K562 (cell line): ENCODE data around the gene SLX4IP. TPM values are rescaled to one million over a fixed set of nuclear protein-coding genes. Genes with fewer than 3 reads are reported as not detected.

Experiments
- DIDO1 ChIP-seq: fragments of 450-650 bp; IDR thresholded peaks from 2 replicates; pipeline ENCODE4 v1.6.1; 2016; ENCODE audit warnings: low read depth, missing biosample characterization, missing genetic modification characterization
- ELF1 ChIP-seq: fragments of 200-800 bp; sonication (Bioruptor generic); IDR thresholded peaks from 2 replicates; pipeline ENCODE4 v1.6.1; 2016; ENCODE audit warnings: missing genetic modification characterization, missing compliant biosample characterization
- HES1 ChIP-seq: fragments of 450-650 bp; IDR thresholded peaks from 2 replicates; pipeline ENCODE4 v1.6.1; 2016; ENCODE audit warnings: low read depth, mild to moderate bottlenecking, moderate library complexity
- KLF1 ChIP-seq: fragments of 450-650 bp; IDR thresholded peaks from 2 replicates; pipeline ENCODE4 v1.6.1; 2016; ENCODE audit warnings: missing genetic modification characterization, missing compliant biosample characterization
- KLF6 ChIP-seq: fragments of 250-450 bp; sonication (Bioruptor Pico); IDR thresholded peaks from 2 replicates; pipeline ENCODE4 v1.4.0; 2020; ENCODE audit warnings: mild to moderate bottlenecking, moderate library complexity, borderline replicate concordance
- MAFK ChIP-seq: IDR thresholded peaks from 2 replicates; pipeline ENCODE4 v1.6.1; 2011; ENCODE audit warnings: low read length, improper control_type of control experiment
- MED1 ChIP-seq: sonication (generic); formaldehyde crosslinking; IDR thresholded peaks from 2 replicates; pipeline ENCODE4 v1.8.1; 2023; ENCODE audit warnings: missing genetic modification reagents, borderline replicate concordance
- MYBL2 ChIP-seq, 2 experiments: fragments of 450-650 bp in 1 of 2; sonication (generic) in 1 of 2; formaldehyde crosslinking in 1 of 2; IDR thresholded peaks; 2 replicates each; pipeline versions ENCODE4 v1.6.1 to v1.8.1; 2017 to 2022; ENCODE audit warnings: borderline replicate concordance in 1 of 2, inconsistent platforms in 1 of 2, low read depth in 1 of 2, mild to moderate bottlenecking in 1 of 2, missing genetic modification reagents in 1 of 2, moderate library complexity in 1 of 2
- NRF1 ChIP-seq, 2 experiments: fragments of 450-650 bp; IDR thresholded peaks in 1 of 2; conservative IDR thresholded peaks in 1 of 2; 2 replicates each; pipeline ENCODE4 v1.6.1; 2014; ENCODE audit warnings: mild to moderate bottlenecking in 2 of 2
- PHB ChIP-seq: fragments of 250-450 bp; sonication (Bioruptor Pico); IDR thresholded peaks from 2 replicates; pipeline ENCODE4 v1.5.0; 2021
- STAT6 ChIP-seq: sonication (generic); formaldehyde crosslinking; IDR thresholded peaks from 2 replicates; pipeline ENCODE4 v1.8.1; 2023; ENCODE audit warnings: mild to moderate bottlenecking, missing genetic modification reagents
- TAF1 ChIP-seq: IDR thresholded peaks from 2 replicates; pipeline ENCODE4 v1.6.1; 2011; ENCODE audit warnings: mild to moderate bottlenecking, low read length, moderate library complexity; ENCODE audit not compliant: insufficient read depth, control insufficient read depth, severe bottlenecking; ENCODE audit errors: extremely low read depth
- TEAD4 ChIP-seq, 2 experiments: sonication (generic) in 1 of 2; formaldehyde crosslinking in 1 of 2; IDR thresholded peaks; 2 replicates each; pipeline versions ENCODE4 v1.6.1 to v1.8.0; 2012 to 2022; ENCODE audit warnings: borderline replicate concordance in 1 of 2, inconsistent platforms in 1 of 2, low read length in 1 of 2, mild to moderate bottlenecking in 1 of 2, missing genetic modification reagents in 1 of 2
- ZC3H4 ChIP-seq: sonication (generic); formaldehyde crosslinking; IDR thresholded peaks from 2 replicates; pipeline ENCODE4 v1.9.0; 2021; ENCODE audit warnings: missing genetic modification reagents, borderline replicate concordance
- ZNF140 ChIP-seq: fragments of 250-450 bp; sonication (Bioruptor Pico); IDR thresholded peaks from 2 replicates; pipeline ENCODE4 v1.8.0; 2021; ENCODE audit warnings: moderate library complexity, mild to moderate bottlenecking, inconsistent platforms
- ZNF253 ChIP-seq: fragments of 250-450 bp; sonication (Bioruptor Pico); conservative IDR thresholded peaks from 2 replicates; pipeline ENCODE4 v1.6.1; 2021; ENCODE audit warnings: mild to moderate bottlenecking
- ZNF282 ChIP-seq: sonication (generic); formaldehyde crosslinking; IDR thresholded peaks from 2 replicates; pipeline ENCODE4 v1.8.1; 2023; ENCODE audit warnings: missing genetic modification reagents
- ZNF76 ChIP-seq: fragments of 250-450 bp; sonication (Bioruptor Pico); IDR thresholded peaks from 2 replicates; pipeline ENCODE4 v1.4.0; 2020; ENCODE audit warnings: mild to moderate bottlenecking, moderate library complexity, borderline replicate concordance
- polyA plus RNA-seq, 8 experiments: library from polyadenylated mRNA; depleted of rRNA in 4 of 8; stranded (reverse) in 5 of 8; unstranded in 3 of 8; fragments of >200 nt; fragmentation: Nextera tagmentation in 2 of 8; fragmentation: Illumina TruSeq in 1 of 8; extraction: Ambion mirVana in 2 of 8; extraction: Trizol in 1 of 8; gene quantifications; 2 replicates each; pipeline versions ENCODE4 v1.2.1 to v1.2.3, GENCODE V29; 2011 to 2014; ENCODE audit warnings: inconsistent platforms in 1 of 8, missing spikeins in 1 of 8
- total RNA-seq, 7 experiments: library from RNA; depleted of rRNA in 6 of 7; stranded (reverse); fragments of >200 nt in 6 of 7; fragmentation: Illumina TruSeq in 2 of 7; extraction: Trizol in 2 of 7; gene quantifications; 2 replicates each; pipeline versions ENCODE4 v1.2.1 to v1.2.3, GENCODE V29; 2011 to 2021; ENCODE audit warnings: low replicate concordance in 1 of 7

Gene SLX4IP
- total and polyA plus RNA-seq, 9 of the 15 experiments (the other 6 are each of a cell fraction or from before 2014, with no cell fraction given) = 1.5 to 5.9 (median 3.5) TPM

- TF ChIP-seq MED1 (CRISPR knock-in tag) (no peak), ZC3H4 (CRISPR knock-in tag) (no peak), HES1 (no peak), ELF1 (tag) (peak; percentile 84), TEAD4 (IDR thresholded peaks at IDR 0.05; ENCODE audit: low read length) (no peak), TEAD4 (CRISPR knock-in tag; IDR thresholded peaks at IDR 0.05; ENCODE audit: borderline replicate concordance) (no peak), DIDO1 (tag) (peak; percentile 67; the same call in 1 of the 2 replicates), ZNF76 (CRISPR knock-in tag) (no peak; the same call in 1 of the 2 replicates), ZNF253 (CRISPR knock-in tag) (no peak), PHB (CRISPR knock-in tag) (no peak), TAF1 (peak; percentile 34), ZNF282 (CRISPR knock-in tag) (no peak), NRF1 (conservative IDR thresholded peaks at IDR 0.05 in 1 of 2, IDR thresholded peaks at IDR 0.05 in 1 of 2) (no peak), MYBL2 (IDR thresholded peaks at IDR 0.05; ENCODE audit: low read depth) (peak; percentile 95), MYBL2 (CRISPR knock-in tag; IDR thresholded peaks at IDR 0.05; ENCODE audit: borderline replicate concordance) (no peak), KLF6 (CRISPR knock-in tag) (peak; percentile 85; the same call in 1 of the 2 replicates), MAFK (peak; percentile 6; the same call in 1 of the 2 replicates), ZNF140 (CRISPR knock-in tag) (no peak), KLF1 (tag) (no peak), STAT6 (no peak)
Observed at GRCh38 chr20:10434832-10435812, at the start of gene SLX4IP (continued).
